Neural crest cell (in vitro differentiated cells): Measurements from ENCODE around the gene DLST. TPM values are rescaled to one million over a fixed set of nuclear protein-coding genes. Genes with fewer than 3 reads are reported as not detected.

Source experiments
- DNase-seq: peaks from one replicate; pipeline ENCODE4 v3.0.0; 2021; ENCODE audit warnings: low read depth, mixed read lengths, low spot score
- H3K27ac Mint-ChIP-seq: one replicate; pipeline ENCODE4 v1.8.0; 2021; ENCODE audit warnings: mild to moderate bottlenecking, mixed read lengths; ENCODE audit not compliant: unreplicated experiment
- H3K27me3 Mint-ChIP-seq: 2 replicates; pipeline ENCODE4 v1.8.0; 2021; ENCODE audit warnings: low read depth, mild to moderate bottlenecking, mixed read lengths
- H3K36me3 Mint-ChIP-seq: 2 replicates; pipeline ENCODE4 v1.8.0; 2021; ENCODE audit warnings: low read depth, mild to moderate bottlenecking, mixed read lengths
- H3K4me1 Mint-ChIP-seq: 2 replicates; pipeline ENCODE4 v1.8.0; 2021; ENCODE audit warnings: mixed read lengths
- H3K4me3 Mint-ChIP-seq: one replicate; pipeline ENCODE4 v1.8.0; 2021; ENCODE audit warnings: mild to moderate bottlenecking, mixed read lengths
- H3K9me3 Mint-ChIP-seq: 2 replicates; pipeline ENCODE4 v1.8.0; 2021; ENCODE audit warnings: mixed read lengths
- CTCF ChIP-seq: fragments of 200-600 bp; sonication (generic); conservative IDR thresholded peaks from 2 replicates; pipeline ENCODE4 v1.5.0; 2021; ENCODE audit warnings: antibody characterized with exemption, mild to moderate bottlenecking
- long read RNA-seq: library from polyadenylated mRNA; unstranded; transcript quantifications from one replicate; pipeline ENCODE4 v2.0.0, GENCODE V29; 2020
- total RNA-seq: library from RNA; stranded (reverse); gene quantifications from 2 replicates; pipeline ENCODE4 v1.2.1, GENCODE V29; 2021

Gene DLST
- total RNA-seq = 92.9 and 97.4 TPM in 2 replicates
- long read RNA-seq, partial matches to known transcripts = 4 of 4 reads
- long read RNA-seq, other reads (novel, unspliced or antisense) = 0 of 4 reads

DNA sequence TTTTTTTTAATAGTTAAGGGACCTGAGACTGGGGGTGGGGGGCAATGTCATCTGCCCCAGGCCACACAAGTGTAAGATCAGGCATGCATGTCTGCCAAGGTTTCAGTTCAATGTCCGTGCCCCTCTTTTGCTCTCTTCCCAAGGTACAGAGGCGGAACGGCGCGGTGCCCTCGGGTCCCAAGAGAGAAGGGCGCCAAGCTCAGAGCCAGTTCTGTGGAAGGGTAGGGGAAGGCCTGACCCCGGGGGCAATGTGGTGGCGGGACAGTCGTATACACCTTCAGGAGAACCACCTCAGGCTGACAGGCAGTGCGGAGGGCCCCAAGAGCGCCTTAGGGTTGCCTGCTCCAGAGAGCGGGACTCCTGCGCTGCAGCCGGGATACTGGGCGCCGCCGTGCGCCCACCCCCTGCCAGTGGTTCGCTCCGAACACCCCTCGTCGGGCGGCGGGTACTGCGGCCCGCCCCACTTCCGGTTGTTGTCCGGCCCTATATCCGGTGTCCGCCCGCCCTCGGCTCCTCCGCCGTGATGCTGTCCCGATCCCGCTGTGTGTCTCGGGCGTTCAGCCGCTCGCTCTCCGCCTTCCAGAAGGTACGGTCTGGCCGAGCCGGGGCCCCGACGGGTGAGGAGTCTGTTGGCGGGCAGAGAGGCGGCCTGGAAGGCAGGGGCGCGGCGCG lies at the start of gene DLST:
Gene DLST (plus strand): TSS at position 486 of the 672 bp plus-strand sequence. CDS start 38 bp downstream, at position 524.
- peaks cover 49% of the 10 kb centered on the region for H3K4me1 Mint-ChIP-seq

GRCh38 chr14:74832849-74833248 lies 48.9 kb upstream of the DLST start:
- no peak overlapping the region for H3K27ac Mint-ChIP-seq
- H3K4me1 Mint-ChIP-seq = no peaks in the 10 kb centered on the region
- no peak overlapping the region for H3K4me3 Mint-ChIP-seq
- no peak for DNase-seq
- TF ChIP-seq CTCF = no peak
- H3K36me3 Mint-ChIP-seq = peaks cover 6% of the 10 kb centered on the region
- H3K9me3 Mint-ChIP-seq = no peaks in the 10 kb centered on the region
- no peaks in the 10 kb centered on the region for H3K27me3 Mint-ChIP-seq

More for the DNA sequence above, at the start of gene DLST:
- Mint-ChIP-seq H3K27ac (peak within 1 kb of the TSS; percentile 99), H3K9me3 (no peaks in the 10 kb centered on the region), H3K4me3 (peak within 1 kb of the TSS; percentile 98), H3K36me3 (no peaks in the 10 kb centered on the region), H3K27me3 (no peaks in the 10 kb centered on the region)
- TF ChIP-seq CTCF = no peak
- peak; percentile 92 for DNase-seq

DNA sequence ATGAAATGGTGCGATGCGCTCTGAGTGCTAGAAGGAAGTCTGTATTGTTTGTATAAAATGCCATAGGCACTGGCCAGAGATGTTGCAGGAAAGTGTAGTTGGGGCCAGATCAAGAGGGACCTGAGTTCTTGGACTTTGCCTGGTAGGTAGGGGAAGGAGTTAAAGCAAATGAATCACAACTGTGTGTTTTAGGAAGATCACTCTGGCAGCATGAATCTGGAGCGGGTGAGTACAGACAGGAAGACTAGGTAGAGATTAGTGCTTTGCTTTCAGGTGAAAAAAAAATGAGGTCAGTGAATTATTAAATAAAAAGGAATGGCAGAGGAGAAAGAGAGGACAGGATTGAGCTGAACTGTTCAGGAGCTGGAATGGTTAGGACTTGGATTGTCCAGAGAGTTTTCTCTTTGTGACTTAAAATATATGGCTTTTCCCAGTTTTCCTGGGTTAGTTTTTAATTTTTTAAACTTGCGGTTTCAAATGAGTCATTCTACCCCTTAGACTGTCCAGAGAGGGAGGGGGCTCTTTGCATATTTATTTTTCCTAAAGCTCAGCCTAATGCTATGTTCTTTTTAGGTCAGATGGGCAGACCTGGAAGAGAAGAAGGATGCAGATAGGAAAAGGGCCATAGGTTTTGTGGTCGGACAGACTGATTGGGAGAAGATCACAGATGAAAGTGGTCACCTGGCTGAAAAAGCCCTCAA lies 46.9 kb upstream of the DLST start:
- TF ChIP-seq CTCF = no peak
- no peaks in the 10 kb centered on the region for H3K4me1 Mint-ChIP-seq
- no peak overlapping the region for H3K27ac Mint-ChIP-seq
- H3K9me3 Mint-ChIP-seq = no peaks in the 10 kb centered on the region
- H3K27me3 Mint-ChIP-seq = no peaks in the 10 kb centered on the region
- H3K4me3 Mint-ChIP-seq = no peak overlapping the region
- H3K36me3 Mint-ChIP-seq = peaks cover 3% of the 10 kb centered on the region
- no peak for DNase-seq

- DNase-seq = no peak
- no peak overlapping the region for H3K4me3 Mint-ChIP-seq
- H3K9me3 Mint-ChIP-seq = no peaks in the 10 kb centered on the region
- no peak for TF ChIP-seq CTCF
- no peaks in the 10 kb centered on the region for H3K36me3 Mint-ChIP-seq
- no peak overlapping the region for H3K27ac Mint-ChIP-seq
- no peaks in the 10 kb centered on the region for H3K4me1 Mint-ChIP-seq
- H3K27me3 Mint-ChIP-seq = no peaks in the 10 kb centered on the region
Observed at GRCh38 chr14:74835645-74836250, 46.0 kb upstream of the DLST start.

GRCh38 chr14:74836251-74836960 lies 45.3 kb upstream of the DLST start:
- Mint-ChIP-seq H3K27me3 (no peaks in the 10 kb centered on the region), H3K4me1 (no peaks in the 10 kb centered on the region), H3K36me3 (no peaks in the 10 kb centered on the region), H3K9me3 (no peaks in the 10 kb centered on the region), H3K27ac (no peak overlapping the region), H3K4me3 (no peak overlapping the region)
- no peak for TF ChIP-seq CTCF
- DNase-seq = no peak
